Measurements from ENCODE around the gene TBC1D4. TPM values are rescaled to one million over a fixed set of nuclear protein-coding genes. Genes with fewer than 3 reads are reported as not detected.

TBC1D4 gene
- total RNA-seq, 1 experiment from 2014 or later, result 19.5 TPM

DNA sequence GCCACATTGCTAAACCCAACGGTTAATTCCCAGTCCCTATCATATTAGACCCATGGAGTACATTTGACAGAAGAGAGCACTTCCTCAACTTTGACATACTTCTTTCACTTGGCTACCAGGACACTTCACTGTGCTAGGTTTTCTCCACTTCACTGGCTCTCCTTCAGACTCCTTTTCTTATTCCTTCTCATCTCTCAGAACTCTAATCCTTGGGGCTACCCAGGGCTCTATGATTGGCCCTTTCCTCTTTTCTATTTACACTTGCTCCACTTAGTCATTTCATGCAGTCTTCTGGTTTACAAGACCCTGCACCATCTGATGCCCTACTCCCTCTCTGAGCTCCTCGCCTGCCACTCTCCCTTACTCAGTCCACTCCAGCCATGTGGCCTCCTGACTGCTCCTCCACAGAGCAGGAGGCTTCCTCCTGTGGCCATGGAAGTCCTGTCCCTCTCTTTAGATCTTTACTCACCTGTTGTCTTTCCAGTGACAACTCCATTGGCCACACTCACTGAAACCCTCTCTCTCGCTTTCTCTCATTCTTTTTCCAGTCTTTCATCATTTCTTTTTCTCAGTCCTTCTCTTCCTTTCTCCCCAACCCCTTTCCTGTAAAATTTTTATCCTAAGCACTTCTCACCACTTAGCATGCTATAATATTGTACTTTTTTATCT, 90.4 kb downstream of the TBC1D4 start:
- Histone ChIP-seq H3K9me3 (ENCODE audit: insufficient read depth, low read depth) (no peaks in the 10 kb centered on the region; the same call in 1 of the 2 replicates), H3K4me1 (replicated peaks; ENCODE audit: insufficient read depth) (no peaks in the 10 kb centered on the region), H3K9me2 (ENCODE audit: insufficient read depth) (no peaks in the 10 kb centered on the region), H4K20me1 (ENCODE audit: insufficient read depth) (no peaks in the 10 kb centered on the region), H3K79me2 (ENCODE audit: low read depth) (peaks cover 10% of the 10 kb centered on the region), H3F3A (ENCODE audit: insufficient read depth, low read depth) (peaks cover 4% of the 10 kb centered on the region; the same call in 1 of the 2 replicates), H3K27ac (no peak overlapping the region), H3K4me3 (no peak overlapping the region), H3K27me3 (ENCODE audit: insufficient read depth, low read depth) (no peaks in the 10 kb centered on the region), H2AFZ (no peak overlapping the region), H3K36me3 (ENCODE audit: low read depth) (no peaks in the 10 kb centered on the region), H3K4me2 (no peak overlapping the region)
- BruUV-seq (replicated peaks), result no TSS peak
- no peak for TF ChIP-seq CTCF (conservative IDR thresholded peaks at IDR 0.05)
- TF ChIP-seq EZH2 (IDR thresholded peaks at IDR 0.05; ENCODE audit: low read depth), result no peak
- no peak for DNase-seq
- intact Hi-C loops (cut with micrococcal nuclease; ENCODE audit: unreplicated experiment), result no loop called here
- ChIA-PET CTCF (no interaction called here), POLR2A (ENCODE audit: unreplicated experiment) (no interaction called here)

DNA sequence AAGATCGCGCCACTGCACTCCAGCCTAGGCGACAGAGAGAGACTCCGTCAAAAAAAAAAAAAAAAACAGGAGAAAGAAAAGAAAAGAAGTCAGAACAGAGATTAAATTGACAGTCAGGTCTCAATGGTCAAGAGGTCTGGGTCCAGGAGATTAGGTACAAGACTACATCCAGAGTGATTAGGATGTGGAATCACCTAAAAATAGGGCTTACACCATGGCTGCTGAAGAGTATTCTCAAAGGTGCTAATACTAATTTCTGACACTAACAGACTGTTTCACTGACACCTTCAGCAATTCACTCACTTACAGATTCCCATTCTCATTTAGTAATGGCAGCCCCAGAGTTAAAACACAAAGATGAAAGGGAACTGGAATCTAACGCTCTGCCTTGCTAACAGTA, 91.7 kb downstream of the TBC1D4 start:
- CTCF ChIA-PET, result no interaction called here
- no peak overlapping the region for H3K4me2 ChIP-seq
- H3K79me2 ChIP-seq (ENCODE audit: low read depth), result peaks cover 6% of the 10 kb centered on the region
- BruUV-seq (replicated peaks), result no TSS peak
- TF ChIP-seq EZH2 (IDR thresholded peaks at IDR 0.05; ENCODE audit: low read depth) (no peak), CTCF (conservative IDR thresholded peaks at IDR 0.05) (no peak)
- H3F3A ChIP-seq (ENCODE audit: insufficient read depth, low read depth), result peaks cover 4% of the 10 kb centered on the region; the same call in 1 of the 2 replicates
- H3K27me3 ChIP-seq (ENCODE audit: insufficient read depth, low read depth), result no peaks in the 10 kb centered on the region
- no peak overlapping the region for H2AFZ ChIP-seq
- intact Hi-C loops (cut with micrococcal nuclease; ENCODE audit: unreplicated experiment), result no loop called here
- POLR2A ChIA-PET (ENCODE audit: unreplicated experiment), result no interaction called here
- H3K27ac ChIP-seq, result no peak overlapping the region
- no peak overlapping the region for H3K4me3 ChIP-seq
- H3K9me3 ChIP-seq (ENCODE audit: insufficient read depth, low read depth), result no peaks in the 10 kb centered on the region; the same call in 1 of the 2 replicates
- no peaks in the 10 kb centered on the region for H3K4me1 ChIP-seq (replicated peaks; ENCODE audit: insufficient read depth)
- no peaks in the 10 kb centered on the region for H3K9me2 ChIP-seq (ENCODE audit: insufficient read depth)
- no peaks in the 10 kb centered on the region for H4K20me1 ChIP-seq (ENCODE audit: insufficient read depth)
- DNase-seq, result no peak
- H3K36me3 ChIP-seq (ENCODE audit: low read depth), result no peaks in the 10 kb centered on the region

GRCh38 chr13:75385708-75386083, 96.3 kb downstream of the TBC1D4 start:
- ChIA-PET CTCF (no interaction called here), POLR2A (ENCODE audit: unreplicated experiment) (no interaction called here)
- Histone ChIP-seq H3K4me1 (replicated peaks; ENCODE audit: insufficient read depth) (no peaks in the 10 kb centered on the region), H3K79me2 (ENCODE audit: low read depth) (no peaks in the 10 kb centered on the region; the same call in 1 of the 2 replicates), H3K27me3 (ENCODE audit: insufficient read depth, low read depth) (no peaks in the 10 kb centered on the region), H3K36me3 (ENCODE audit: low read depth) (no peaks in the 10 kb centered on the region), H3F3A (ENCODE audit: insufficient read depth, low read depth) (no peaks in the 10 kb centered on the region), H3K27ac (no peak overlapping the region), H2AFZ (no peak overlapping the region), H3K4me3 (no peak overlapping the region), H3K9me3 (ENCODE audit: insufficient read depth, low read depth) (no peaks in the 10 kb centered on the region), H3K9me2 (ENCODE audit: insufficient read depth) (no peaks in the 10 kb centered on the region), H3K4me2 (no peak overlapping the region), H4K20me1 (ENCODE audit: insufficient read depth) (no peaks in the 10 kb centered on the region)
- TF ChIP-seq EZH2 (IDR thresholded peaks at IDR 0.05; ENCODE audit: low read depth) (no peak), CTCF (conservative IDR thresholded peaks at IDR 0.05) (no peak)
- BruUV-seq (replicated peaks), result no TSS peak
- intact Hi-C loops (cut with micrococcal nuclease; ENCODE audit: unreplicated experiment), result no loop called here
- no peak for DNase-seq
